ENCODE results near the gene PIK3R5. TPM values are rescaled to one million over a fixed set of nuclear protein-coding genes. Genes with fewer than 3 reads are reported as not detected.

Gene PIK3R5
- polyA plus RNA-seq, 1 donor from 2014 or later = not detected

DNA sequence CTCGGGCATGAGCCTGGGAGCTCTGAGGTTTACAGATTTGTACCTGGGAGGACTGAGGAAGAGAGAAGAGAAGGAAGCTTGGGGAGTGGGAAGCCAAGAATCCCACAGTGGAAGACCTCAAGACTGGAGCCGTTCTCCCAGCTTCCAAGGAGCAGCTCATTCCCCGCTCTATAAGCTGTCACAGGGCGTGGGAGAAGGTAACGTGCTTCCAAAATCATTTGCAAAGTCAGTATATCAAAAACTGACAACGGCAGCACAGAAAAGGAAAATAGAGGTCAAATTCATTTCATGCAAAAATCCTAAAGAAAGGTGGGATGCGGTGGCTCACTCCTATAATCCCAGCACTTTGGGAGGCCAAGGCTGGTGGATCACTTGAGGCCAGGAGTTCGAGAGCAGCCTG lies 7.8 kb downstream of the PIK3R5 start:
- Histone ChIP-seq H4K20me1 (ENCODE audit: insufficient read depth) (no peaks in the 10 kb centered on the region), H3K27ac (ENCODE audit: low read length) (no peak overlapping the region), H3K4me3 (ENCODE audit: low read length) (no peak overlapping the region), H3K79me2 (replicated peaks; ENCODE audit: insufficient read depth, low read length) (no peaks in the 10 kb centered on the region), H3K4me2 (ENCODE audit: low read length) (no peak overlapping the region), H3K27me3 (ENCODE audit: insufficient read depth, low read depth, low read length) (no peaks in the 10 kb centered on the region), H3K9ac (ENCODE audit: low read length) (no peak overlapping the region), H3K9me3 (ENCODE audit: low read length) (no peaks in the 10 kb centered on the region), H3F3A (ENCODE audit: insufficient read depth, low read length, poor library complexity, severe bottlenecking) (no peaks in the 10 kb centered on the region), H2AFZ (ENCODE audit: low read depth, low read length) (no peak overlapping the region), H3K9me2 (ENCODE audit: insufficient read depth, low read length) (no peaks in the 10 kb centered on the region), H3K36me3 (ENCODE audit: insufficient read depth, low read length) (no peaks in the 10 kb centered on the region)
- TF ChIP-seq, protein P1, sequence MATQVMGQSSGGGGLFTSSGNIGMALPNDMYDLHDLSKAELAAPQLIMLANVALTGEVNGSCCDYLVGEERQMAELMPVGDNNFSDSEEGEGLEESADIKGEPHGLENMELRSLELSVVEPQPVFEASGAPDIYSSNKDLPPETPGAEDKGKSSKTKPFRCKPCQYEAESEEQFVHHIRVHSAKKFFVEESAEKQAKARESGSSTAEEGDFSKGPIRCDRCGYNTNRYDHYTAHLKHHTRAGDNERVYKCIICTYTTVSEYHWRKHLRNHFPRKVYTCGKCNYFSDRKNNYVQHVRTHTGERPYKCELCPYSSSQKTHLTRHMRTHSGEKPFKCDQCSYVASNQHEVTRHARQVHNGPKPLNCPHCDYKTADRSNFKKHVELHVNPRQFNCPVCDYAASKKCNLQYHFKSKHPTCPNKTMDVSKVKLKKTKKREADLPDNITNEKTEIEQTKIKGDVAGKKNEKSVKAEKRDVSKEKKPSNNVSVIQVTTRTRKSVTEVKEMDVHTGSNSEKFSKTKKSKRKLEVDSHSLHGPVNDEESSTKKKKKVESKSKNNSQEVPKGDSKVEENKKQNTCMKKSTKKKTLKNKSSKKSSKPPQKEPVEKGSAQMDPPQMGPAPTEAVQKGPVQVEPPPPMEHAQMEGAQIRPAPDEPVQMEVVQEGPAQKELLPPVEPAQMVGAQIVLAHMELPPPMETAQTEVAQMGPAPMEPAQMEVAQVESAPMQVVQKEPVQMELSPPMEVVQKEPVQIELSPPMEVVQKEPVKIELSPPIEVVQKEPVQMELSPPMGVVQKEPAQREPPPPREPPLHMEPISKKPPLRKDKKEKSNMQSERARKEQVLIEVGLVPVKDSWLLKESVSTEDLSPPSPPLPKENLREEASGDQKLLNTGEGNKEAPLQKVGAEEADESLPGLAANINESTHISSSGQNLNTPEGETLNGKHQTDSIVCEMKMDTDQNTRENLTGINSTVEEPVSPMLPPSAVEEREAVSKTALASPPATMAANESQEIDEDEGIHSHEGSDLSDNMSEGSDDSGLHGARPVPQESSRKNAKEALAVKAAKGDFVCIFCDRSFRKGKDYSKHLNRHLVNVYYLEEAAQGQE (IDR thresholded peaks at IDR 0.05; ENCODE audit: borderline replicate concordance) = no peak
- TF ChIP-seq TAF1 (IDR thresholded peaks at IDR 0.05; ENCODE audit: low read depth) (no peak), RAD21 (conservative IDR thresholded peaks at IDR 0.05) (no peak), SMC3 (conservative IDR thresholded peaks at IDR 0.05; ENCODE audit: poor library complexity) (no peak), POLR2AphosphoS5 (IDR thresholded peaks at IDR 0.05) (no peak)

DNA sequence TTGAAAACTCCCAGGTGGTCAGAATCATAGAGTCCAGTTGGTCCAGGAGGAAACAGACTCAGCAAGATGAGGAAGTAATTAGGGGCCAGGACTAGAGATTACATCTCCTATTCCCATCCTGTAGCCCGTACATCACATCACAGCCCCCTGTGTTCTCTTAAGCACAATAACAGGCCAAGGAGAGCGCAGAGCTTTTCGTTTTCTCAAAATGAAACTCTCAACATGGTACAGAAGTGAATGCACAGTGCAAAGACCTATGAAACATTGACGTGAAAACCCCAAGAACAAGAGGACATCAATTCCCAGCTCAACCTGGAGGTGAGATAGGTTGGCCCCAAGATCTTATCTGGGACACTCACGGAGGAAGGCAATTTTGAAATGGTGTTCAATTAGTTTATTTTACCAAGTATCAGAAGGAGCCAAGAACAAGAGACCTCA lies 9.0 kb downstream of the PIK3R5 start:
- Histone ChIP-seq H4K20me1 (ENCODE audit: insufficient read depth) (no peaks in the 10 kb centered on the region), H3K27ac (ENCODE audit: low read length) (no peak overlapping the region), H3K4me2 (ENCODE audit: low read length) (no peak overlapping the region), H3K9ac (ENCODE audit: low read length) (no peak overlapping the region), H3F3A (ENCODE audit: insufficient read depth, low read length, poor library complexity, severe bottlenecking) (no peaks in the 10 kb centered on the region), H3K9me2 (ENCODE audit: insufficient read depth, low read length) (no peaks in the 10 kb centered on the region), H2AFZ (ENCODE audit: low read depth, low read length) (no peak overlapping the region), H3K36me3 (ENCODE audit: insufficient read depth, low read length) (no peaks in the 10 kb centered on the region), H3K9me3 (ENCODE audit: low read length) (no peaks in the 10 kb centered on the region), H3K79me2 (replicated peaks; ENCODE audit: insufficient read depth, low read length) (no peaks in the 10 kb centered on the region), H3K27me3 (ENCODE audit: insufficient read depth, low read depth, low read length) (no peaks in the 10 kb centered on the region), H3K4me3 (ENCODE audit: low read length) (no peak overlapping the region)
- TF ChIP-seq POLR2AphosphoS5 (IDR thresholded peaks at IDR 0.05) (no peak), TAF1 (IDR thresholded peaks at IDR 0.05; ENCODE audit: low read depth) (no peak), EZH2 (IDR thresholded peaks at IDR 0.05; ENCODE audit: borderline replicate concordance, insufficient read depth, low read length, poor library complexity, severe bottlenecking) (no peak), SMC3 (conservative IDR thresholded peaks at IDR 0.05; ENCODE audit: poor library complexity) (no peak), RAD21 (conservative IDR thresholded peaks at IDR 0.05) (no peak), MXI1 (conservative IDR thresholded peaks at IDR 0.05; ENCODE audit: poor library complexity, severe bottlenecking) (no peak), EP300 (conservative IDR thresholded peaks at IDR 0.05; ENCODE audit: poor library complexity, severe bottlenecking) (no peak)
- TF ChIP-seq, protein P2, sequence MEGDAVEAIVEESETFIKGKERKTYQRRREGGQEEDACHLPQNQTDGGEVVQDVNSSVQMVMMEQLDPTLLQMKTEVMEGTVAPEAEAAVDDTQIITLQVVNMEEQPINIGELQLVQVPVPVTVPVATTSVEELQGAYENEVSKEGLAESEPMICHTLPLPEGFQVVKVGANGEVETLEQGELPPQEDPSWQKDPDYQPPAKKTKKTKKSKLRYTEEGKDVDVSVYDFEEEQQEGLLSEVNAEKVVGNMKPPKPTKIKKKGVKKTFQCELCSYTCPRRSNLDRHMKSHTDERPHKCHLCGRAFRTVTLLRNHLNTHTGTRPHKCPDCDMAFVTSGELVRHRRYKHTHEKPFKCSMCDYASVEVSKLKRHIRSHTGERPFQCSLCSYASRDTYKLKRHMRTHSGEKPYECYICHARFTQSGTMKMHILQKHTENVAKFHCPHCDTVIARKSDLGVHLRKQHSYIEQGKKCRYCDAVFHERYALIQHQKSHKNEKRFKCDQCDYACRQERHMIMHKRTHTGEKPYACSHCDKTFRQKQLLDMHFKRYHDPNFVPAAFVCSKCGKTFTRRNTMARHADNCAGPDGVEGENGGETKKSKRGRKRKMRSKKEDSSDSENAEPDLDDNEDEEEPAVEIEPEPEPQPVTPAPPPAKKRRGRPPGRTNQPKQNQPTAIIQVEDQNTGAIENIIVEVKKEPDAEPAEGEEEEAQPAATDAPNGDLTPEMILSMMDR (IDR thresholded peaks at IDR 0.05; ENCODE audit: poor library complexity, severe bottlenecking) = no peak
- TF ChIP-seq, protein P1 (IDR thresholded peaks at IDR 0.05; ENCODE audit: borderline replicate concordance) = no peak

Data from neural cell (in vitro differentiated cells).